HG03521 (cell line): Measurements from ENCODE around the gene KSR1.
"Not testable (repeated sequence)": the region's sequence is repeated elsewhere in the genome, so short reads cannot be mapped to it uniquely, and the experiment has no call there.

ENCODE experiments used
- ATAC-seq: cut with Tn5 transposase; IDR thresholded peaks from one replicate; pipeline ENCODE4 v1.9.1; 2021; ENCODE audit warnings: mild to moderate bottlenecking, moderate library complexity; ENCODE audit not compliant: unreplicated experiment

KSR1 gene

GRCh38 chr17:27425991-27426390 is 30.3 kb upstream of the KSR1 start:
- ATAC-seq = no peak

- ATAC-seq = not testable (repeated sequence)
These were observed 29.8 kb upstream of the KSR1 start for GRCh38 chr17:27426471-27426870.

- not testable (repeated sequence) for ATAC-seq
These were observed 28.9 kb upstream of the KSR1 start for GRCh38 chr17:27427166-27427862.

- no peak for ATAC-seq
These were observed 27.3 kb upstream of the KSR1 start for GRCh38 chr17:27428781-27429505.

- ATAC-seq = no peak
These were observed 26.4 kb upstream of the KSR1 start for GRCh38 chr17:27429666-27430382.

- no peak for ATAC-seq
These were observed 25.8 kb upstream of the KSR1 start for GRCh38 chr17:27430383-27430840.

GRCh38 chr17:27430882-27431491 is 25.3 kb upstream of the KSR1 start:
- ATAC-seq = no peak

GRCh38 chr17:27433521-27433920 is 22.7 kb upstream of the KSR1 start:
- ATAC-seq = no peak

GRCh38 chr17:27435431-27436070 is 20.7 kb upstream of the KSR1 start:
- ATAC-seq = not testable (repeated sequence)

- no peak for ATAC-seq
These were observed 17.8 kb upstream of the KSR1 start for GRCh38 chr17:27438348-27438998.

GRCh38 chr17:27439342-27439741 is 16.9 kb upstream of the KSR1 start:
- no peak for ATAC-seq

- no peak for ATAC-seq
These were observed 13.5 kb upstream of the KSR1 start for GRCh38 chr17:27442702-27443101.

- no peak for ATAC-seq
These were observed 12.8 kb upstream of the KSR1 start for GRCh38 chr17:27443491-27443890.

GRCh38 chr17:27445971-27446370 is 10.3 kb upstream of the KSR1 start:
- ATAC-seq = no peak

- no peak for ATAC-seq
These were observed 9.5 kb upstream of the KSR1 start for GRCh38 chr17:27446569-27447301.

- not testable (repeated sequence) for ATAC-seq
These were observed 7.7 kb upstream of the KSR1 start for GRCh38 chr17:27448534-27448933.

GRCh38 chr17:27449541-27449940 is 6.7 kb upstream of the KSR1 start:
- ATAC-seq = no peak

- no peak for ATAC-seq
These were observed 6.3 kb upstream of the KSR1 start for GRCh38 chr17:27449988-27450387.

- ATAC-seq = no peak
These were observed 5.8 kb upstream of the KSR1 start for GRCh38 chr17:27450416-27450815.

GRCh38 chr17:27451906-27452305 is 4.3 kb upstream of the KSR1 start:
- no peak for ATAC-seq
